GM18499 (cell line): ENCODE results near the gene TACC3.
"Not testable (repeated sequence)": the region's sequence is repeated elsewhere in the genome, so short reads cannot be mapped to it uniquely, and the experiment has no call there.

ENCODE experiments used
- ATAC-seq: cut with Tn5 transposase; IDR thresholded peaks from one replicate; pipeline ENCODE4 v1.9.1; 2021; ENCODE audit warnings: moderate number of reproducible peaks; ENCODE audit not compliant: insufficient read depth, unreplicated experiment

TACC3 gene

DNA sequence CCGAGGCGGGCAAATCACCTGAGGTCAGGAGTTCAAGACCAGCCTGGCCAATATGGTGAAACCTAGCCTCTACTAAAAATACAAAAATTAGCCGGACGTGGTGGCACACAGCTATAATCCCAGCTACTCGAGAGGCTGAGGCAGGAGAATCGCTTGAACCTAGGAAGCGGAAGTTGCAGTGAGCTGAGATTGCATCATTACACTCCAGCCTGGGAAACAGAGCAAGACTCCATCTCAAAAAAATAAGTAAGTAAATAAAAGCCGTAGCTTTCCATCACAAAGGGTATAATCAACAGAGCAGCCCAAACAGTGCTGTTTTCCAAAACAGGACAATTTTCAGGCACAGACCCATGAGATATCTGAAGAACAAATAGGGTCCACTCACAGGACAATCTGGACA lies 19.6 kb upstream of the TACC3 start:
- not testable (repeated sequence) for ATAC-seq

DNA sequence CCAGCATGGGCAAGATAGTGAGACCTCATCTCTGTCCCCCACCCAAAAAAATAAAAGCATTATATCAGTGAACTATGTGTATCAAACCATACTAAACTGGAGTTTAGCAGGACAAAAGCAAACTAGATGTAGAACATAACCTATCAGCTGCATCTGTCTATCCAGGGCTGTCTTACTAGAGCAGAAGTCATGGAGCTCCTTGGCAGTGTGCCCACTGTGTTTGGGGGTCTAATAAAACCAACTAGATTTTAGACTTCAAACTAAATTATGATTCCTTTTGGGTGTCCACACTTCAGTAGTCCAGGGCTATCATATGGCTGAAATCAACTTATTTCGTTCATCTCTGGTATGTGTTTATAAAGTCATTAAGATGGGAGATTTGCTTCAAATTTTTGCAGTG lies 17.5 kb upstream of the TACC3 start:
- ATAC-seq, result no peak

GRCh38 chr4:1705732-1706131 lies 15.6 kb upstream of the TACC3 start:
- ATAC-seq, result no peak

GRCh38 chr4:1706358-1706757 lies 15.0 kb upstream of the TACC3 start:
- ATAC-seq, result no peak

- ATAC-seq, result no peak
Observed at GRCh38 chr4:1708581-1708980, 12.7 kb upstream of the TACC3 start.

DNA sequence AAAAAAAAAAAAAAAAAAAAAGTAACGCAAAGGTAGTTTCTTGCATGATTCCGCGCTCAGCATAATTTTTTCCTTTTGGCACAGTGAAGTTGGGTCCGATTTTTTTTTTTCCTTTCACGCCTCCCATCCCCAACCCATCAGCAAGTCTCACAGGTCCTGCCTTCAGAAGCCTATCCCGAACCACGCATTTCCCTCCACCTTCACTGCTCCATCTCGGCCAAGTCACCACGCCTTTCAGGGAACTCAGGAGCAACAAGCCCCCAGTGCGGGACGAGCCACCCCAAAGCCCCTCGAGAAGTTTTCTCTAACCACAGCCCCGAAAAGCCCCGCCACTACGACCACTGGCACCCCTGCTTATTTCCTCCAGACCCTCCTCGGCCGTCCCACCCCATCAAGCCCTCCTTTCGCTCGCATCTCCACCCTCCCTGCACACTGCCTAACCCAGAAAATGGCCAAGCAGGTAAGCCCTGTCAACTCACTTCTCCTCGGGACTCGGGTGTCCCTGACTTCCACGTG lies 10.2 kb upstream of the TACC3 start:
- no peak for ATAC-seq

DNA sequence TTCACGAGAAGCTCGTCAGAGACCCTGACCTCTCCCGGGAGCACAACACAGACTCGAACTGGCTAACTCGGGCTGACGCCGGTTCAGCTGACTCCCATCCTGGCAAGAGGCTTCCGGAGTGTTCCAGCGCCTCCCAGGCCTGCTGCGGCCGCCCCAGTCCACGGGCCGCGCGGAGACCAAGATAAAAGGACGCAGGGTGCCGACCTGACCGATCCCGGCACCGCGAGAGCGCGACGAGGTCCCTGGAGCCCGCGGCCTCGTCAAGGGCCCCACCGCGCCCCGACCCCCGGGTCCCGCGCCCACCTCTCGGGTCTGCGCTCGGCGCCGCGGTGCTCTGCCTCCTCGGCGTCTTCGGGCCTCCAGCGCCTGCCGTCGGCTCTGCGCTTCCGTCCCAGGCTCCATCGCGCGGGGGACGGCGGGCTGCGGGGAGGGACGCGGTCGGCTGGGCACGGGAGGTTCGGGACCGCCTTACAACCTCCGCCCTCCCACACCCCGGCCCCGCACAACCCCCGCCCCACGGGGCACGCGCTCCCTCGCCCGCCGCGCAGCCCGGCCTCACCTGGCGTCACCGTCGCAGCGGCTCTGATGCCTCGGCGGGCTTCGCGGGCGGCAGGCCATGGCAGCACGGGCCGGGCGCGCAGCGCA lies 9.6 kb upstream of the TACC3 start:
- ATAC-seq, result no peak

- ATAC-seq, result peak; percentile 48
Observed at GRCh38 chr4:1712216-1713002, 8.9 kb upstream of the TACC3 start, which contains the start of gene SLBP. SLBP (minus strand) TSS chr4:1712319; CDS start chr4:1712188, 131 bp downstream.

DNA sequence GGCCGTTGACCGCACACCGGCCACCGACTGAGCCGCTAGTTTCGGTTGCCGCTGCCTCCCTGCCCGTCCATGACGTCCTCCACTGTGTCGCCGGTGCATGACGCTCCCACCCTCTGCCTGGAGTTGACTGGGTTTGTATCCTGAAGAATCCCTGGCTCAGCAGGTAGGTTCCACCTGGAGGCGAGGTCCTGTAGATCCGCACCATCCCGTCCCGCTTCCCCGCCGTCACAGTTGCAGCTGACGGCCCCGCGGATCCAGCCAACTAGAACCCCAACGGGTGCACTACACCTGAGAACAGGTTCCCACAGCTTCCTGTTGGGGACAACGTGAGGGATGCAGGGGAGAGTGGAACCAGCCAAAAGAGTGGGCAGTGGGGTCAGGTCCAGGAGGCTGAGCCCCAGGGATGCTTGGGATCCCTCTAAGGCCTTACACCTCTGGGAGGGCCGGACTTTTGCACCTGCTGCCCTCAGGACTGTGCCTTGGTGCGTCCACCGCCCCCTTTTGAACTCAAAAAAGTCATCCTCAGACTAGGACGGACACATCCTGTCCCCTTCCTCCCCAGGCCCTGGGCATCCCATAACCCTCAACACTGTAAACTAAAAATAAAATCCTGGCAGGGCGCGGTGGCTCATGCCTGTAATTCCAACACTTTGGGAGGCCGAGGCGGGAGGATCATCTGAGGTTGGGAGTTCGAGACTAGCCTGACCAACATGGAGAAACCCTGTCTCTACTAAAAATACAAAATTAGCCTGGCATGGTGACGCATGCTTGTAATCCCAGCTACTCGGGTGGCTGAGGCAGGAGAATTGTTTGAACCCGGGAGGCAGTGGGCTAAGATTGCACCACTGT lies 8.1 kb upstream of the TACC3 start:
- ATAC-seq, result no peak

GRCh38 chr4:1714303-1715001 lies 6.9 kb upstream of the TACC3 start:
- ATAC-seq, result no peak

DNA sequence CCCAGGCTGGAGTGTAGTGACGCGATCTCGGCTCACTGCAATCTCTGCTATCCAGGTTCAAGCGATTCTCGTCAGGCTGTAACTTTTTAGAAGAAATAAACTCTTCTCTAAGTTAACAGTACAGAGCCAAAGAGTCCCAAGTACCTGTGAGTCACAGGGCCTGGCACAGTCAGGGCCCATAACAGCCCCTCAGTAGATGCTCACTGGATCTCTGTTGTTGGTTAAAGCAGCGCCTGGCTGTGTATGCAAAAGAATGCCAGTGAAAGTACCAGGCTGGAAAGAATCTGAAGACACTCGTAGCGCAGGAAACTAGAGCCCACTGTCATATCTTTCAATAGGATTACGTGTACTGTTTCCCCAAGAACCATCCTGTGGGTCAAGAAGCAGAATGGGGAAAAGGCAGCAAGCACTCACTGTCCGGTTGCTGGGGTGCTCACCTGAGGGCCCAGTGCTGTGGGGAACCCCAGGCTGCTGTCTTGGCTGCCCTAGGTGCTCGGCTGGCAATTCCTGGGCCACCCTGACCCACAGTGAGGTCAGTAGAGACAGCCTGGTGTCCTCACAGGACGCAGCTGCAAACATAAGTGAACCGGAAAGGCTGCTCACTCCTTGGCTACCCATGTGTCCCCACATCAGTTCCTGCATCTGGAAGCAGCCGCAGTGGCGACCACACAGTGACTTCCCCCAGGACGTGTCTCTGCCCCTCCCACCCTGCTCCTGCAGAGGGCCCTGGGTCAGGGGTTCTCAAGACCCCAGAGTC lies 6.1 kb upstream of the TACC3 start:
- no peak for ATAC-seq

GRCh38 chr4:1716065-1716945 lies 5.0 kb upstream of the TACC3 start:
- no peak for ATAC-seq

DNA sequence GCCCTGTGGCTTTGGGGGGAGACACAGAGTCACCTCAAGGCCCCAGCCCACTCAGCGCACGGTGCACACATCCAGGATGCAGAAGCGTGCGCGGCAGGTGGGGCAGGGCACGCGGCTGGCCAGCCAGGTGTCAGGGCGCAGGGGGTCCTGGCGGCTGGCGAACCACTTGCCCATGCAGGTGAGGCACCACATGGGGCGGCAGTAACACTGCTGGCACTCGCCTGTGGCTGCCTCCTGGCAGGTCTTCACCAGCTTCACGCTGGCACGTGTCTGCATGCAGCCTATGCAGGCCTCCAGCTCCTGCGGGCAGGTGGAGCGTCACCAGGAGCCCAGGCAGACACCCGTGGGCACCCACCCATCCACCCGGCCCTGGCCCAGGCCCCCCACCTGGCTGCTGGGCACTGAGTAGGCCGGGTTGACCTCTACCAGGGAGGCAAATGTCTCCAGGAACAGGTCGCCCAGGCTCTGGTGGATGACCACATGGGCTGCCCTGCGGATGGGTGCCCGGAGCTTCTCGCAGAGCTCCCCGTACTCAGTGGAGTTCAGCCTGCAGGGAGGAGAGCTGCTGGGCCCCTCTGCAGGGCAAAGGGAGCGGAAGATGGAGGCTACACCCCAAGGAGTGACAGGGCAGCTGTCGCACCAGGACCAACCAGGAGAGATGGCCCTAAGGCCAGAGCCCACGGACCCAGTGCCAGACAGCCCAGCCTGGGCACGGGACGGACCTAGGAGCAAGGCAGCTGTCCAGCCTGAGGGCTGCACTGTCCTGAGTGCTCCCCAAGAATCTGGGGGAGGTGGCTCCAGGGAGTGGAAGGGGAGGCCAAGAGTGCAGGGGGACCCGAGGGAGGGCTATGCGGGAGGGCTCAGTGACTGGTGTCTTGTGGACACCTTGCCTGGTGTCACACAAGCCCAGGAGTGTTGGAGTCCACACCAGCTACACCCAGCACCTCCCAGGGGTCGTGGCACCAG lies 3.9 kb upstream of the TACC3 start:
- ATAC-seq, result no peak

- ATAC-seq, result no peak
Observed at GRCh38 chr4:1718095-1718850, 3.0 kb upstream of the TACC3 start.

DNA sequence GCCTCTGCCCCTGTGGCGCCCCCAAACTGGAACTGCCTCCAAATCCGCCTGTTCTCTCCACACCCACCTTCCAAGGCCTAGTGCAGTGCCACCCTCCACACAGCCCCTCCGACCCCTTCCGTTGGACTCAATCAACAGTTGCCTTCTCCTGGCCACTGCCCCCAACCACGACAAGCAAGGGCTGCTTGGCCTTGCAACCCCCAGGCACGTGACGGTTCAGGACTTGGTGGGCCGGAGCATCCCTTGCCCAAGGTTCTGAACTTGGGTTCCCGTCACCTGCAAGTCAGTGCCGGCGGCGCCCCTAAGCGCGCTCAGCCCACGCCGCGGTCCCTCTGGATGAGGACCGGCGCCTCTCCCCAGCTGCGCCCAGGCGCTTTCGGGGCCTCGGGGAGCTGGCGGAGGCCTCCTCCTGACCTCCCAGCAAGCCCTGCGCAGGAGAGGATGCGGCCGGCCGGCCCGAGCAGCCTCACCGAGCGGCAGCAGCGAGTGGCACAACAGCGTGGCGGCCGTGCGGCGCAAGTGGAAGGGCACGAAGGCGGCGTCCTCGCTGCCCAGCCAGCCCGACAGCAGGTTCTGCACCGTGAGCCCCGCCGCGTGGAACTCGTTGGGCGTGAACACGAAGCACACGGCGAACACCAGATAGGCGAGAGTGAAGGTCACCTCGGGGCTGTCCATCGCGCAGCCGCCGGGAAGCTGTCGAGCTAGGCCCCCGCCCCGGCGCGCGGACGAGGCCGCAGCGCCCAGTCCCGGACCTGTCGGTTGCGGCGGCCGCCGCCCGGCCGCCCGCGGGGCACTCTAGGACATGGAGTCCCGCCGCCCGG lies 948 bp upstream of the TACC3 start:
- peak; percentile 5 for ATAC-seq
